DOHH2 (cell line): ENCODE data around the gene PPM1M.
"Not testable (repeated sequence)": the region's sequence is repeated elsewhere in the genome, so short reads cannot be mapped to it uniquely, and the experiment has no call there.

ENCODE experiments used
- H3F3A ChIP-seq: fragments of 200-600 bp; sonication (generic), shearing (Covaris generic); 2 replicates; pipeline ENCODE4 v1.6.0; 2016; ENCODE audit warnings: antibody characterized with exemption, mild to moderate bottlenecking; ENCODE audit not compliant: control insufficient read depth, insufficient read depth
- H3K27ac ChIP-seq: fragments of 200-600 bp; sonication (generic); 2 replicates; pipeline ENCODE4 v1.5.1; 2014; ENCODE audit warnings: low read depth, mild to moderate bottlenecking, low read length, moderate library complexity
- H3K27me3 ChIP-seq: fragments of 200-600 bp; sonication (generic); 2 replicates; pipeline ENCODE4 v1.6.1; 2014; ENCODE audit warnings: mild to moderate bottlenecking, low read length, mixed read lengths; ENCODE audit not compliant: control insufficient read depth
- H3K36me3 ChIP-seq: fragments of 200-600 bp; sonication (generic); 2 replicates; pipeline ENCODE4 v1.6.1; 2014; ENCODE audit warnings: mild to moderate bottlenecking, low read length, moderate library complexity, mixed read lengths; ENCODE audit not compliant: control insufficient read depth
- H3K4me1 ChIP-seq: fragments of 200-600 bp; sonication (generic); 2 replicates; pipeline ENCODE4 v1.6.1; 2014; ENCODE audit warnings: mild to moderate bottlenecking, low read length, mixed read lengths; ENCODE audit not compliant: control insufficient read depth
- H3K4me2 ChIP-seq: fragments of 200-600 bp; sonication (generic); 2 replicates; pipeline ENCODE4 v1.6.0; 2014; ENCODE audit warnings: mild to moderate bottlenecking, low read length, moderate library complexity
- H3K4me3 ChIP-seq: fragments of 200-600 bp; sonication (generic); 2 replicates; pipeline ENCODE4 v1.5.1; 2014; ENCODE audit warnings: mild to moderate bottlenecking, low read length, mixed read lengths
- H3K79me2 ChIP-seq: fragments of 200-600 bp; sonication (generic); 2 replicates; pipeline ENCODE4 v1.6.1; 2014; ENCODE audit warnings: mild to moderate bottlenecking, low read length, mixed read lengths; ENCODE audit not compliant: control insufficient read depth
- H3K9me2 ChIP-seq: fragments of 200-600 bp; sonication (generic); replicated peaks from 2 replicates; pipeline ENCODE4 v1.6.1; 2014; ENCODE audit warnings: mild to moderate bottlenecking, low read length, mixed read lengths; ENCODE audit not compliant: control insufficient read depth
- H3K9me3 ChIP-seq: fragments of 200-600 bp; sonication (generic); 2 replicates; pipeline ENCODE4 v1.6.1; 2014; ENCODE audit warnings: antibody characterized with exemption, low read length, mixed read lengths; ENCODE audit not compliant: control insufficient read depth, insufficient read depth
- H4K20me1 ChIP-seq: fragments of 200-600 bp; sonication (generic); 2 replicates; pipeline ENCODE4 v1.6.0; 2014; ENCODE audit warnings: low read depth, mild to moderate bottlenecking, antibody characterized with exemption, low read length, moderate library complexity; ENCODE audit not compliant: control insufficient read depth, insufficient read depth
- CTCF ChIP-seq: fragments of 200-600 bp; sonication (generic); IDR thresholded peaks from one replicate; pipeline ENCODE4 v1.5.1; 2014; ENCODE audit warnings: antibody characterized with exemption, mild to moderate bottlenecking, low read depth, low read length; ENCODE audit not compliant: poor library complexity, severe bottlenecking
- EZH2phosphoT487 ChIP-seq: fragments of 200-600 bp; sonication (generic); IDR thresholded peaks from 2 replicates; pipeline ENCODE4 v1.6.1; 2017; ENCODE audit warnings: borderline replicate concordance, mild to moderate bottlenecking, antibody characterized with exemption, low read length, moderate library complexity, mixed read lengths

PPM1M gene

GRCh38 chr3:52268036-52268435 lies 22.5 kb downstream of the PPM1M start:
- H3F3A ChIP-seq: no peaks in the 10 kb centered on the region
- H3K4me1 ChIP-seq: peaks cover 15% of the 10 kb centered on the region
- H3K27me3 ChIP-seq: no peaks in the 10 kb centered on the region
- TF ChIP-seq EZH2phosphoT487 (no peak), CTCF (no peak)
- peaks cover 93% of the 10 kb centered on the region for H3K79me2 ChIP-seq
- no peaks in the 10 kb centered on the region for H3K9me3 ChIP-seq
- H4K20me1 ChIP-seq: peaks cover 10% of the 10 kb centered on the region; the same call in 1 of the 2 replicates
- no peak overlapping the region for H3K27ac ChIP-seq
- peaks cover 94% of the 10 kb centered on the region for H3K36me3 ChIP-seq
- no peak overlapping the region for H3K4me3 ChIP-seq
- H3K4me2 ChIP-seq: no peak overlapping the region
- H3K9me2 ChIP-seq: no peaks in the 10 kb centered on the region

- Histone ChIP-seq H3K9me3 (no peaks in the 10 kb centered on the region), H3K4me3 (no peak overlapping the region), H3K9me2 (no peaks in the 10 kb centered on the region), H3K27me3 (no peaks in the 10 kb centered on the region), H4K20me1 (peaks cover 16% of the 10 kb centered on the region; the same call in 1 of the 2 replicates), H3F3A (no peaks in the 10 kb centered on the region), H3K4me2 (no peak overlapping the region), H3K4me1 (peaks cover 26% of the 10 kb centered on the region), H3K36me3 (peaks cover 93% of the 10 kb centered on the region), H3K79me2 (peaks cover 93% of the 10 kb centered on the region), H3K27ac (no peak overlapping the region)
- TF ChIP-seq CTCF (no peak), EZH2phosphoT487 (no peak)
Observed at GRCh38 chr3:52269776-52270175, 24.2 kb downstream of the PPM1M start.

- H3K27me3 ChIP-seq: no peaks in the 10 kb centered on the region
- H3F3A ChIP-seq: no peaks in the 10 kb centered on the region
- H3K79me2 ChIP-seq: peaks cover 97% of the 10 kb centered on the region
- no peak overlapping the region for H3K4me3 ChIP-seq
- no peaks in the 10 kb centered on the region for H3K9me2 ChIP-seq
- TF ChIP-seq CTCF (no peak), EZH2phosphoT487 (no peak)
- H3K27ac ChIP-seq: no peak overlapping the region
- no peak overlapping the region for H3K4me2 ChIP-seq
- peaks cover 16% of the 10 kb centered on the region; the same call in 1 of the 2 replicates for H4K20me1 ChIP-seq
- H3K4me1 ChIP-seq: peaks cover 28% of the 10 kb centered on the region
- peaks cover 94% of the 10 kb centered on the region for H3K36me3 ChIP-seq
- H3K9me3 ChIP-seq: no peaks in the 10 kb centered on the region
Observed at GRCh38 chr3:52270252-52270754, 24.7 kb downstream of the PPM1M start.

GRCh38 chr3:52272172-52272571 lies 26.6 kb downstream of the PPM1M start:
- Histone ChIP-seq H4K20me1 (peaks cover 29% of the 10 kb centered on the region; the same call in 1 of the 2 replicates), H3K79me2 (peaks cover 100% of the 10 kb centered on the region), H3K4me1 (peaks cover 42% of the 10 kb centered on the region), H3K36me3 (peaks cover 96% of the 10 kb centered on the region)
- H3K9me2 ChIP-seq, H3K27ac ChIP-seq, H3K4me3 ChIP-seq, H3F3A ChIP-seq, H3K4me2 ChIP-seq, H3K9me3 ChIP-seq, H3K27me3 ChIP-seq: not testable (repeated sequence)
